ENCODE measurements around the gene MAPT. TPM values are rescaled to one million over a fixed set of nuclear protein-coding genes. Genes with fewer than 3 reads are reported as not detected.

The MAPT gene
- total and polyA plus RNA-seq, 2 of the 13 experiments (the other 11 are each of a cell fraction or from before 2014, with no cell fraction given), result 2.1 to 2.8 TPM

- TF ChIP-seq, protein P1, sequence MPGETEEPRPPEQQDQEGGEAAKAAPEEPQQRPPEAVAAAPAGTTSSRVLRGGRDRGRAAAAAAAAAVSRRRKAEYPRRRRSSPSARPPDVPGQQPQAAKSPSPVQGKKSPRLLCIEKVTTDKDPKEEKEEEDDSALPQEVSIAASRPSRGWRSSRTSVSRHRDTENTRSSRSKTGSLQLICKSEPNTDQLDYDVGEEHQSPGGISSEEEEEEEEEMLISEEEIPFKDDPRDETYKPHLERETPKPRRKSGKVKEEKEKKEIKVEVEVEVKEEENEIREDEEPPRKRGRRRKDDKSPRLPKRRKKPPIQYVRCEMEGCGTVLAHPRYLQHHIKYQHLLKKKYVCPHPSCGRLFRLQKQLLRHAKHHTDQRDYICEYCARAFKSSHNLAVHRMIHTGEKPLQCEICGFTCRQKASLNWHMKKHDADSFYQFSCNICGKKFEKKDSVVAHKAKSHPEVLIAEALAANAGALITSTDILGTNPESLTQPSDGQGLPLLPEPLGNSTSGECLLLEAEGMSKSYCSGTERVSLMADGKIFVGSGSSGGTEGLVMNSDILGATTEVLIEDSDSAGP (CRISPR knock-in tag; IDR thresholded peaks at IDR 0.05; ENCODE audit: borderline replicate concordance), result peak; percentile 74; the same call in 1 of the 2 replicates
- TF ChIP-seq FOXK1 (CRISPR knock-in tag; IDR thresholded peaks at IDR 0.05; ENCODE audit: borderline replicate concordance, low read depth), result peak; percentile 67; the same call in 1 of the 2 replicates
- peak; percentile 94 for TF ChIP-seq HDAC1 (CRISPR knock-in tag; IDR thresholded peaks at IDR 0.05)
- TF ChIP-seq SP140L (CRISPR knock-in tag; IDR thresholded peaks at IDR 0.05; ENCODE audit: borderline replicate concordance), result no peak
- TF ChIP-seq CREM (IDR thresholded peaks at IDR 0.05), result peak; percentile 75; the same call in 1 of the 2 replicates
- TF ChIP-seq CREM (CRISPR knock-in tag; IDR thresholded peaks at IDR 0.05), result no peak
- peak; percentile 72 for TF ChIP-seq SAP130 (CRISPR knock-in tag; IDR thresholded peaks at IDR 0.05; ENCODE audit: low read depth)
- no peak for TF ChIP-seq E2F5 (CRISPR knock-in tag; conservative IDR thresholded peaks at IDR 0.05)
- TF ChIP-seq ZNF768 (CRISPR knock-in tag; IDR thresholded peaks at IDR 0.05), result peak; percentile 80; the same call in 1 of the 2 replicates
- TF ChIP-seq MYC (CRISPR knock-in tag; IDR thresholded peaks at IDR 0.05; ENCODE audit: borderline replicate concordance), result peak; percentile 69; the same call in 1 of the 2 replicates
- TF ChIP-seq, protein P2, sequence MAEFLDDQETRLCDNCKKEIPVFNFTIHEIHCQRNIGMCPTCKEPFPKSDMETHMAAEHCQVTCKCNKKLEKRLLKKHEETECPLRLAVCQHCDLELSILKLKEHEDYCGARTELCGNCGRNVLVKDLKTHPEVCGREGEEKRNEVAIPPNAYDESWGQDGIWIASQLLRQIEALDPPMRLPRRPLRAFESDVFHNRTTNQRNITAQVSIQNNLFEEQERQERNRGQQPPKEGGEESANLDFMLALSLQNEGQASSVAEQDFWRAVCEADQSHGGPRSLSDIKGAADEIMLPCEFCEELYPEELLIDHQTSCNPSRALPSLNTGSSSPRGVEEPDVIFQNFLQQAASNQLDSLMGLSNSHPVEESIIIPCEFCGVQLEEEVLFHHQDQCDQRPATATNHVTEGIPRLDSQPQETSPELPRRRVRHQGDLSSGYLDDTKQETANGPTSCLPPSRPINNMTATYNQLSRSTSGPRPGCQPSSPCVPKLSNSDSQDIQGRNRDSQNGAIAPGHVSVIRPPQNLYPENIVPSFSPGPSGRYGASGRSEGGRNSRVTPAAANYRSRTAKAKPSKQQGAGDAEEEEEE (CRISPR knock-in tag; IDR thresholded peaks at IDR 0.05; ENCODE audit: borderline replicate concordance), result no peak
- TF ChIP-seq MEIS2 (CRISPR knock-in tag; IDR thresholded peaks at IDR 0.05), result no peak
- TF ChIP-seq ZNF414 (CRISPR knock-in tag; IDR thresholded peaks at IDR 0.05), result peak; percentile 73; the same call in 1 of the 2 replicates
- peak; percentile 78 for TF ChIP-seq KDM2A (CRISPR knock-in tag; IDR thresholded peaks at IDR 0.05; ENCODE audit: borderline replicate concordance, low read depth)
- TF ChIP-seq, protein P3, sequence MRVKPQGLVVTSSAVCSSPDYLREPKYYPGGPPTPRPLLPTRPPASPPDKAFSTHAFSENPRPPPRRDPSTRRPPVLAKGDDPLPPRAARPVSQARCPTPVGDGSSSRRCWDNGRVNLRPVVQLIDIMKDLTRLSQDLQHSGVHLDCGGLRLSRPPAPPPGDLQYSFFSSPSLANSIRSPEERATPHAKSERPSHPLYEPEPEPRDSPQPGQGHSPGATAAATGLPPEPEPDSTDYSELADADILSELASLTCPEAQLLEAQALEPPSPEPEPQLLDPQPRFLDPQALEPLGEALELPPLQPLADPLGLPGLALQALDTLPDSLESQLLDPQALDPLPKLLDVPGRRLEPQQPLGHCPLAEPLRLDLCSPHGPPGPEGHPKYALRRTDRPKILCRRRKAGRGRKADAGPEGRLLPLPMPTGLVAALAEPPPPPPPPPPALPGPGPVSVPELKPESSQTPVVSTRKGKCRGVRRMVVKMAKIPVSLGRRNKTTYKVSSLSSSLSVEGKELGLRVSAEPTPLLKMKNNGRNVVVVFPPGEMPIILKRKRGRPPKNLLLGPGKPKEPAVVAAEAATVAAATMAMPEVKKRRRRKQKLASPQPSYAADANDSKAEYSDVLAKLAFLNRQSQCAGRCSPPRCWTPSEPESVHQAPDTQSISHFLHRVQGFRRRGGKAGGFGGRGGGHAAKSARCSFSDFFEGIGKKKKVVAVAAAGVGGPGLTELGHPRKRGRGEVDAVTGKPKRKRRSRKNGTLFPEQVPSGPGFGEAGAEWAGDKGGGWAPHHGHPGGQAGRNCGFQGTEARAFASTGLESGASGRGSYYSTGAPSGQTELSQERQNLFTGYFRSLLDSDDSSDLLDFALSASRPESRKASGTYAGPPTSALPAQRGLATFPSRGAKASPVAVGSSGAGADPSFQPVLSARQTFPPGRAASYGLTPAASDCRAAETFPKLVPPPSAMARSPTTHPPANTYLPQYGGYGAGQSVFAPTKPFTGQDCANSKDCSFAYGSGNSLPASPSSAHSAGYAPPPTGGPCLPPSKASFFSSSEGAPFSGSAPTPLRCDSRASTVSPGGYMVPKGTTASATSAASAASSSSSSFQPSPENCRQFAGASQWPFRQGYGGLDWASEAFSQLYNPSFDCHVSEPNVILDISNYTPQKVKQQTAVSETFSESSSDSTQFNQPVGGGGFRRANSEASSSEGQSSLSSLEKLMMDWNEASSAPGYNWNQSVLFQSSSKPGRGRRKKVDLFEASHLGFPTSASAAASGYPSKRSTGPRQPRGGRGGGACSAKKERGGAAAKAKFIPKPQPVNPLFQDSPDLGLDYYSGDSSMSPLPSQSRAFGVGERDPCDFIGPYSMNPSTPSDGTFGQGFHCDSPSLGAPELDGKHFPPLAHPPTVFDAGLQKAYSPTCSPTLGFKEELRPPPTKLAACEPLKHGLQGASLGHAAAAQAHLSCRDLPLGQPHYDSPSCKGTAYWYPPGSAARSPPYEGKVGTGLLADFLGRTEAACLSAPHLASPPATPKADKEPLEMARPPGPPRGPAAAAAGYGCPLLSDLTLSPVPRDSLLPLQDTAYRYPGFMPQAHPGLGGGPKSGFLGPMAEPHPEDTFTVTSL (CRISPR knock-in tag; IDR thresholded peaks at IDR 0.05; ENCODE audit: borderline replicate concordance), result peak; percentile 93
- TF ChIP-seq, protein P4, sequence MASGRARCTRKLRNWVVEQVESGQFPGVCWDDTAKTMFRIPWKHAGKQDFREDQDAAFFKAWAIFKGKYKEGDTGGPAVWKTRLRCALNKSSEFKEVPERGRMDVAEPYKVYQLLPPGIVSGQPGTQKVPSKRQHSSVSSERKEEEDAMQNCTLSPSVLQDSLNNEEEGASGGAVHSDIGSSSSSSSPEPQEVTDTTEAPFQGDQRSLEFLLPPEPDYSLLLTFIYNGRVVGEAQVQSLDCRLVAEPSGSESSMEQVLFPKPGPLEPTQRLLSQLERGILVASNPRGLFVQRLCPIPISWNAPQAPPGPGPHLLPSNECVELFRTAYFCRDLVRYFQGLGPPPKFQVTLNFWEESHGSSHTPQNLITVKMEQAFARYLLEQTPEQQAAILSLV (CRISPR knock-in tag; IDR thresholded peaks at IDR 0.05; ENCODE audit: borderline replicate concordance), result peak; percentile 77; the same call in 1 of the 2 replicates
Measured at GRCh38 chr17:46003907-46004748, 109.8 kb downstream of the MAPT start (continued).

All from HepG2 (cell line).